Gastrocnemius medialis (tissue), 4 donors: Measurements from ENCODE around the gene SNPH.
A peak's percentile ranks its signal among the peaks of the same experiment; 100 is the strongest.

Experiments
- POLR2A ChIP-seq, 2 donors: fragments of 450-650 bp; IDR thresholded peaks; one replicate each; pipeline ENCODE4 v1.6.1; 2017; ENCODE audit warnings: antibody characterized with exemption in 2 of 2, mild to moderate bottlenecking in 2 of 2, moderate library complexity in 2 of 2
- TF ChIP-seq, protein P1 (sequence below), 5 experiments: fragments of 450-650 bp in 3 of 5; fragments of 200-600 bp in 2 of 5; sonication (generic) in 2 of 5; IDR thresholded peaks in 4 of 5; conservative IDR thresholded peaks in 1 of 5; 1 replicate in 4 of 5; 2 replicates in 1 of 5; pipeline ENCODE4 v1.5.1; 2016 to 2019; ENCODE audit warnings: antibody characterized with exemption in 5 of 5, mild to moderate bottlenecking in 3 of 5, moderate library complexity in 3 of 5

DNA sequence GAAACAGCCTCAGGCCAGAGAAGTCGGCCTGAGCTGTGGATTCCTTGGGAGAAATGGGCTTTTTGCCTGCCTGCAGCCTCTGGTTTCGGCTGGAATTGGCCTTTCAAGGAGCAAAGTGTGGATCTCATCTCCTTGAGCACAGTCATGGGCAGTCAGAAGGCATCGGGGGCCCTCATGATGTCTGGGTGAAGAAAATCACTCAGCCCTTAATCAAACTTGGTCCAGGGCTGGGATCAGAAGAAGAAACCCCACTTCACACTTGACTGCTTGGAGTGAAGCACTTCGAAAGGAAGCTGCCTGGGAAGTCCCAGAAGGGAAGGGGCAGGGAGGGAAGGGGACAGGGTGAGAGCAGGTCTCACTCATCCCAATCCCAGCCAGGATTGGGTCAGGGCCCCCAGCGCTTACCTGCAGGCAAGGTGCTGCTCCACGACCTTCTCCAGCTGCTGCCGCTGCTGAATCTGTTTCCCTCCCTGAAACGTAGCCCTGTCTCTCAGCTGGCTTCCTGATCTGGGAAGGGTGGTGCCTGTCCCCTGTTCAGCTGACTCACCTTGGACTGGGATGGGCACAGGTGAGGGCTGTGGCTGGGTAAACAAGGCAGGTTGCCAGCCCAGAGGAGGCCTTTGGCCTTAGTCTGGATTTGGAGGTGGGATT lies 62.7 kb downstream of the SNPH start, which contains the start of gene SDCBP2:
- TF ChIP-seq, protein P1, sequence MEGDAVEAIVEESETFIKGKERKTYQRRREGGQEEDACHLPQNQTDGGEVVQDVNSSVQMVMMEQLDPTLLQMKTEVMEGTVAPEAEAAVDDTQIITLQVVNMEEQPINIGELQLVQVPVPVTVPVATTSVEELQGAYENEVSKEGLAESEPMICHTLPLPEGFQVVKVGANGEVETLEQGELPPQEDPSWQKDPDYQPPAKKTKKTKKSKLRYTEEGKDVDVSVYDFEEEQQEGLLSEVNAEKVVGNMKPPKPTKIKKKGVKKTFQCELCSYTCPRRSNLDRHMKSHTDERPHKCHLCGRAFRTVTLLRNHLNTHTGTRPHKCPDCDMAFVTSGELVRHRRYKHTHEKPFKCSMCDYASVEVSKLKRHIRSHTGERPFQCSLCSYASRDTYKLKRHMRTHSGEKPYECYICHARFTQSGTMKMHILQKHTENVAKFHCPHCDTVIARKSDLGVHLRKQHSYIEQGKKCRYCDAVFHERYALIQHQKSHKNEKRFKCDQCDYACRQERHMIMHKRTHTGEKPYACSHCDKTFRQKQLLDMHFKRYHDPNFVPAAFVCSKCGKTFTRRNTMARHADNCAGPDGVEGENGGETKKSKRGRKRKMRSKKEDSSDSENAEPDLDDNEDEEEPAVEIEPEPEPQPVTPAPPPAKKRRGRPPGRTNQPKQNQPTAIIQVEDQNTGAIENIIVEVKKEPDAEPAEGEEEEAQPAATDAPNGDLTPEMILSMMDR (IDR thresholded peaks at IDR 0.05 in 4 of 5, conservative IDR thresholded peaks at IDR 0.05 in 1 of 5), result no peak
- TF ChIP-seq POLR2A (IDR thresholded peaks at IDR 0.05), result peak in 1 of 2 donors; percentile 7
